WTC11 (cell line): ENCODE data around the gene DNAH8. TPM values are rescaled to one million over a fixed set of nuclear protein-coding genes. Genes with fewer than 3 reads are reported as not detected.

ENCODE experiments used
- ATAC-seq: fragments of 200-7000 bp; cut with Tn5 transposase; 2 replicates; pipeline ENCODE4 v1.10.0; 2021; ENCODE audit warnings: mild to moderate bottlenecking, moderate library complexity
- CTCF ChIA-PET: fragments of 300-600 bp; sonication (Branson Sonifier 250); formaldehyde crosslinking; loops from one replicate; lab custom pipeline; 2021; ENCODE audit warnings: antibody characterized with exemption; lab: Charles Lee
- POLR2A ChIA-PET: fragments of 350-600 bp; sonication (Branson Sonifier 250); formaldehyde crosslinking; loops from one replicate; lab custom pipeline; 2021; ENCODE audit warnings: antibody characterized with exemption; lab: Charles Lee
- DNase-seq: peaks from one replicate; pipeline ENCODE4 v3.0.0; 2021; ENCODE audit warnings: low spot score
- H3K27ac Mint-ChIP-seq: 2 replicates; pipeline ENCODE4 v1.8.0; 2021; ENCODE audit warnings: mixed read lengths
- H3K27me3 Mint-ChIP-seq: 2 replicates; pipeline ENCODE4 v1.8.0; 2021; ENCODE audit warnings: low read depth, mild to moderate bottlenecking, moderate library complexity, mixed read lengths
- H3K36me3 Mint-ChIP-seq: 2 replicates; pipeline ENCODE4 v1.8.0; 2021; ENCODE audit warnings: mixed read lengths
- H3K4me1 Mint-ChIP-seq: 2 replicates; pipeline ENCODE4 v1.8.0; 2022; ENCODE audit warnings: mixed read lengths
- H3K4me3 Mint-ChIP-seq: 2 replicates; pipeline ENCODE4 v1.8.0; 2021; ENCODE audit warnings: mild to moderate bottlenecking, moderate library complexity, mixed read lengths
- H3K9me3 Mint-ChIP-seq: 2 replicates; pipeline ENCODE4 v1.8.0; 2021; ENCODE audit warnings: mixed read lengths
- CBFB ChIP-seq: sonication (generic); formaldehyde crosslinking; IDR thresholded peaks from 2 replicates; pipeline ENCODE4 v1.8.1; 2022; ENCODE audit warnings: mild to moderate bottlenecking, low read depth, missing genetic modification reagents
- CREB1 ChIP-seq: sonication (generic); formaldehyde crosslinking; IDR thresholded peaks from 2 replicates; pipeline ENCODE4 v1.8.0; 2023; ENCODE audit warnings: mild to moderate bottlenecking, missing genetic modification reagents
- ERG ChIP-seq: fragments of 250-450 bp; sonication (Bioruptor Pico); IDR thresholded peaks from 2 replicates; pipeline ENCODE4 v1.8.0; 2021; ENCODE audit warnings: mild to moderate bottlenecking
- FOXJ3 ChIP-seq: sonication (generic); formaldehyde crosslinking; IDR thresholded peaks from 2 replicates; pipeline ENCODE4 v1.9.0; 2021; ENCODE audit warnings: missing genetic modification reagents, mild to moderate bottlenecking, borderline replicate concordance
- FOXP4 ChIP-seq: sonication (generic); formaldehyde crosslinking; IDR thresholded peaks from 2 replicates; pipeline ENCODE4 v1.8.0; 2022; ENCODE audit warnings: mild to moderate bottlenecking, missing genetic modification reagents
- GTF2I ChIP-seq: fragments of 250-450 bp; sonication (Bioruptor Pico); conservative IDR thresholded peaks from 2 replicates; pipeline ENCODE4 v1.4.0; 2021; ENCODE audit warnings: mild to moderate bottlenecking
- MXD4 ChIP-seq: fragments of 250-450 bp; sonication (Bioruptor Pico); IDR thresholded peaks from 2 replicates; pipeline ENCODE4 v1.8.0; 2021; ENCODE audit warnings: mild to moderate bottlenecking, moderate library complexity, borderline replicate concordance
- NFYB ChIP-seq: sonication (generic); formaldehyde crosslinking; conservative IDR thresholded peaks from 2 replicates; pipeline ENCODE4 v1.8.0; 2022; ENCODE audit warnings: low read depth, missing genetic modification reagents
- NR1H2 ChIP-seq: sonication (generic); formaldehyde crosslinking; IDR thresholded peaks from 2 replicates; pipeline ENCODE4 v1.9.0; 2021; ENCODE audit warnings: mild to moderate bottlenecking, moderate library complexity, missing genetic modification reagents
- NR2C2 ChIP-seq: sonication (generic); formaldehyde crosslinking; IDR thresholded peaks from 2 replicates; pipeline ENCODE4 v1.8.0; 2022; ENCODE audit warnings: mild to moderate bottlenecking, missing genetic modification reagents
- RORB ChIP-seq: fragments of 250-450 bp; sonication (Bioruptor Pico); IDR thresholded peaks from 2 replicates; pipeline ENCODE4 v1.9.0; 2021; ENCODE audit warnings: mild to moderate bottlenecking
- STAT6 ChIP-seq: sonication (generic); formaldehyde crosslinking; conservative IDR thresholded peaks from 2 replicates; pipeline ENCODE4 v1.8.1; 2023; ENCODE audit warnings: mild to moderate bottlenecking, low read depth, missing genetic modification reagents, moderate library complexity
- USF2 ChIP-seq: sonication (generic); formaldehyde crosslinking; IDR thresholded peaks from 2 replicates; pipeline ENCODE4 v1.8.1; 2023; ENCODE audit warnings: mild to moderate bottlenecking, missing genetic modification reagents, moderate library complexity
- total RNA-seq: library from RNA; stranded (reverse); gene quantifications from 3 replicates; pipeline ENCODE4 v1.2.3, GENCODE V29; 2021
- TF ChIP-seq, protein P1 (sequence below): sonication (generic); formaldehyde crosslinking; IDR thresholded peaks from 2 replicates; pipeline ENCODE4 v1.8.1; 2022; ENCODE audit warnings: missing genetic modification reagents, borderline replicate concordance
- TF ChIP-seq, protein P2 (sequence below): fragments of 250-450 bp; sonication (Bioruptor Pico); IDR thresholded peaks from 2 replicates; pipeline ENCODE4 v1.9.0; 2021; ENCODE audit warnings: moderate library complexity, mild to moderate bottlenecking, inconsistent platforms, borderline replicate concordance
- TF ChIP-seq, protein P3 (sequence below): sonication (generic); formaldehyde crosslinking; IDR thresholded peaks from 2 replicates; pipeline ENCODE4 v1.8.1; 2023; ENCODE audit warnings: mild to moderate bottlenecking, missing genetic modification reagents

The DNAH8 gene
- total RNA-seq, 1 experiment from 2014 or later: 0.02 TPM

GRCh38 chr6:39040080-39040673 is 325.1 kb downstream of the DNAH8 start:
- H3K36me3 Mint-ChIP-seq: no peaks in the 10 kb centered on the region
- ChIA-PET POLR2A (no interaction called here), CTCF (interaction anchor here (2.1 kb wide), 1 partner anchor 11 kb away, joined by 7 read pairs; no protein-coding TSS in a partner anchor)
- peaks cover 29% of the 10 kb centered on the region for H3K27me3 Mint-ChIP-seq
- TF ChIP-seq, protein P1, sequence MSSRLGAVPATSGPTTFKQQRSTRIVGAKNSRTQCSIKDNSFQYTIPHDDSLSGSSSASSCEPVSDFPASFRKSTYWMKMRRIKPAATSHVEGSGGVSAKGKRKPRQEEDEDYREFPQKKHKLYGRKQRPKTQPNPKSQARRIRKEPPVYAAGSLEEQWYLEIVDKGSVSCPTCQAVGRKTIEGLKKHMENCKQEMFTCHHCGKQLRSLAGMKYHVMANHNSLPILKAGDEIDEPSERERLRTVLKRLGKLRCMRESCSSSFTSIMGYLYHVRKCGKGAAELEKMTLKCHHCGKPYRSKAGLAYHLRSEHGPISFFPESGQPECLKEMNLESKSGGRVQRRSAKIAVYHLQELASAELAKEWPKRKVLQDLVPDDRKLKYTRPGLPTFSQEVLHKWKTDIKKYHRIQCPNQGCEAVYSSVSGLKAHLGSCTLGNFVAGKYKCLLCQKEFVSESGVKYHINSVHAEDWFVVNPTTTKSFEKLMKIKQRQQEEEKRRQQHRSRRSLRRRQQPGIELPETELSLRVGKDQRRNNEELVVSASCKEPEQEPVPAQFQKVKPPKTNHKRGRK (CRISPR knock-in tag): no peak
- no peak for TF ChIP-seq NR2C2
- TF ChIP-seq GTF2I (CRISPR knock-in tag): no peak
- H3K27ac Mint-ChIP-seq: no peak overlapping the region
- no peak overlapping the region for H3K4me3 Mint-ChIP-seq
- peaks cover 16% of the 10 kb centered on the region for H3K4me1 Mint-ChIP-seq
- H3K9me3 Mint-ChIP-seq: no peaks in the 10 kb centered on the region
- ATAC-seq (no peak), DNase-seq (no peak)

DNA sequence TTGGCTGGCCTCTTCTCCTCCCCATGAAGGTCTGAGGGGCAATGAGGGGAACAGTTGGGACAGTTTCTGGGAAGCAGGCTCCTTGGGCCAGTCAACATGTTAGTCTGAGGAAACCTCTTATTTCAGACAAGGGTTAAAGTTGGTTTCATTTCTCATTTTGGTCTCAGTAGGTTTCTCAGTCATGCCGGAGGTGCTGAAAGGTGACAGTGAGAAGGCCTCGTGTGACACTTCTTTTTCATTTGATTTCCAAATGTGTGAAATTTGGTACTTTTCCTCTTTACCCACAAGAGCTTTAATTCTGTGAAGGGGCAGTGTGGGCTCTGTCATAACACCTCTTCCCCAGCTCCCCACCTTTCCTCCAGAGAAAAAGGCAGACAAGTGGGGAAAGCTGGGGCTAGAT is 326.0 kb downstream of the DNAH8 start:
- Mint-ChIP-seq H3K27ac (no peak overlapping the region), H3K9me3 (no peaks in the 10 kb centered on the region)
- CTCF ChIA-PET: interaction anchor here (2.1 kb wide), 1 partner anchor 12 kb away, joined by 7 read pairs; no protein-coding TSS in a partner anchor
- TF ChIP-seq ERG (CRISPR knock-in tag): no peak
- no peak for TF ChIP-seq CBFB (CRISPR knock-in tag)
- TF ChIP-seq CREB1 (CRISPR knock-in tag): no peak
- no peak for TF ChIP-seq NR1H2 (CRISPR knock-in tag)
- no peak for TF ChIP-seq FOXJ3 (CRISPR knock-in tag)
- TF ChIP-seq, protein P2, sequence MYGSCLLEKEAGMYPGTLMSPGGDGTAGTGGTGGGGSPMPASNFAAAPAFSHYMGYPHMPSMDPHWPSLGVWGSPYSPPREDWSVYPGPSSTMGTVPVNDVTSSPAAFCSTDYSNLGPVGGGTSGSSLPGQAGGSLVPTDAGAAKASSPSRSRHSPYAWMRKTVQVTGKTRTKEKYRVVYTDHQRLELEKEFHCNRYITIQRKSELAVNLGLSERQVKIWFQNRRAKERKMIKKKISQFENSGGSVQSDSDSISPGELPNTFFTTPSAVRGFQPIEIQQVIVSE: no peak
- TF ChIP-seq GTF2I (CRISPR knock-in tag): no peak
- no peak for TF ChIP-seq RORB (CRISPR knock-in tag)
- no peak for TF ChIP-seq STAT6
- no peak for TF ChIP-seq MXD4 (CRISPR knock-in tag)
- TF ChIP-seq USF2: no peak
- no peak for TF ChIP-seq NFYB
- TF ChIP-seq FOXP4 (CRISPR knock-in tag): no peak
- TF ChIP-seq, protein P3, sequence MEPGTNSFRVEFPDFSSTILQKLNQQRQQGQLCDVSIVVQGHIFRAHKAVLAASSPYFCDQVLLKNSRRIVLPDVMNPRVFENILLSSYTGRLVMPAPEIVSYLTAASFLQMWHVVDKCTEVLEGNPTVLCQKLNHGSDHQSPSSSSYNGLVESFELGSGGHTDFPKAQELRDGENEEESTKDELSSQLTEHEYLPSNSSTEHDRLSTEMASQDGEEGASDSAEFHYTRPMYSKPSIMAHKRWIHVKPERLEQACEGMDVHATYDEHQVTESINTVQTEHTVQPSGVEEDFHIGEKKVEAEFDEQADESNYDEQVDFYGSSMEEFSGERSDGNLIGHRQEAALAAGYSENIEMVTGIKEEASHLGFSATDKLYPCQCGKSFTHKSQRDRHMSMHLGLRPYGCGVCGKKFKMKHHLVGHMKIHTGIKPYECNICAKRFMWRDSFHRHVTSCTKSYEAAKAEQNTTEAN (CRISPR knock-in tag): no peak
- TF ChIP-seq, all 79 proteins: peak for 0
- peaks cover 12% of the 10 kb centered on the region for H3K4me1 Mint-ChIP-seq
- no peak for DNase-seq
- POLR2A ChIA-PET: no interaction called here
- H3K4me3 Mint-ChIP-seq: no peak overlapping the region
- peaks cover 25% of the 10 kb centered on the region for H3K27me3 Mint-ChIP-seq
- no peaks in the 10 kb centered on the region for H3K36me3 Mint-ChIP-seq
- ATAC-seq: no peak
